CD4-positive, alpha-beta memory T cell (primary cell): ENCODE data around the gene INKA1. TPM values are rescaled to one million over a fixed set of nuclear protein-coding genes. Genes with fewer than 3 reads are reported as not detected.
"Not testable (repeated sequence)": the region's sequence is repeated elsewhere in the genome, so short reads cannot be mapped to it uniquely, and the experiment has no call there.

Experiments used
- CTCF ChIA-PET: fragments of 350-600 bp; sonication (Branson Sonifier 250); formaldehyde crosslinking; loops from one replicate; lab custom pipeline; 2021; ENCODE audit warnings: inconsistent platforms; ENCODE audit not compliant: partially characterized antibody; lab: Charles Lee
- POLR2A ChIA-PET: fragments of 350-600 bp; sonication (Branson Sonifier 250); formaldehyde crosslinking; loops from one replicate; lab custom pipeline; 2021; ENCODE audit not compliant: partially characterized antibody; lab: Charles Lee
- DNase-seq, 5 donors: peaks; one replicate each; pipeline versions ENCODE4 v3.0.0 to v3.0.0-alpha.2; 2020 to 2022; ENCODE audit warnings: mixed read lengths in 1 of 5
- H3K27ac ChIP-seq: one replicate; pipeline ENCODE4 v1.7.0; 2013; ENCODE audit warnings: low read depth, low read length
- H3K27me3 ChIP-seq: 2 replicates; pipeline ENCODE4 v1.7.0; 2013; ENCODE audit warnings: mild to moderate bottlenecking, low read length, moderate library complexity; ENCODE audit not compliant: insufficient read depth
- H3K36me3 ChIP-seq: 2 replicates; pipeline ENCODE4 v1.7.0; 2013; ENCODE audit warnings: mild to moderate bottlenecking, low read length, moderate library complexity; ENCODE audit not compliant: insufficient read depth
- H3K4me1 ChIP-seq: 2 replicates; pipeline ENCODE4 v1.7.0; 2013; ENCODE audit warnings: mild to moderate bottlenecking, low read length, moderate library complexity; ENCODE audit not compliant: insufficient read depth
- H3K4me3 ChIP-seq, 2 donors: one replicate each; pipeline ENCODE4 v1.7.0; 2013; ENCODE audit warnings: low read length in 2 of 2, mild to moderate bottlenecking in 1 of 2
- H3K9me3 ChIP-seq, 2 donors: one replicate each; pipeline ENCODE4 v1.7.0; 2013; ENCODE audit warnings: low read length in 2 of 2, control low read depth in 1 of 2; ENCODE audit not compliant: control insufficient read depth in 1 of 2
- H3K27ac Mint-ChIP-seq, 7 donors: one replicate each; pipeline ENCODE4 v1.8.0; 2020 to 2021; ENCODE audit warnings: mixed read lengths in 7 of 7, mild to moderate bottlenecking in 6 of 7, inconsistent platforms in 3 of 7, moderate library complexity in 3 of 7
- H3K27me3 Mint-ChIP-seq, 2 donors: one replicate each; pipeline ENCODE4 v1.8.0; 2020 to 2021; ENCODE audit warnings: mixed read lengths in 2 of 2
- H3K36me3 Mint-ChIP-seq, 2 donors: one replicate each; pipeline ENCODE4 v1.8.0; 2020 to 2021; ENCODE audit warnings: mixed read lengths in 2 of 2, inconsistent platforms in 1 of 2, mild to moderate bottlenecking in 1 of 2
- H3K4me1 Mint-ChIP-seq, 4 donors: one replicate each; pipeline ENCODE4 v1.8.0; 2020 to 2021; ENCODE audit warnings: mixed read lengths in 4 of 4, mild to moderate bottlenecking in 1 of 4
- H3K4me3 Mint-ChIP-seq, 8 donors: one replicate each; pipeline ENCODE4 v1.8.0; 2020 to 2021; ENCODE audit warnings: mixed read lengths in 8 of 8, mild to moderate bottlenecking in 7 of 8, moderate library complexity in 6 of 8, inconsistent platforms in 3 of 8
- H3K9me3 Mint-ChIP-seq, 8 donors: one replicate each; pipeline ENCODE4 v1.8.0; 2020 to 2021; ENCODE audit warnings: mixed read lengths in 8 of 8, mild to moderate bottlenecking in 5 of 8, inconsistent platforms in 3 of 8, moderate library complexity in 1 of 8
- intact Hi-C: fragments of 100-400 bp; cut with micrococcal nuclease; formaldehyde crosslinking; loops from one replicate; pipeline ENCODE4 v1.15.1; 2023
- polyA plus RNA-seq, 2 donors: library from polyadenylated mRNA; unstranded; fragments of 300-500 nt; fragmentation: Illumina TruSeq; gene quantifications; one replicate each; pipeline ENCODE4 v1.2.3, GENCODE V29; 2021
- total RNA-seq, 2 experiments: library from RNA; stranded (reverse); gene quantifications; one replicate each; pipeline ENCODE4 v1.2.3, GENCODE V29; 2021

Gene INKA1
- total and polyA plus RNA-seq, 4 experiments from 2014 or later = 0.45 to 1.5 (median 0.87) TPM

- Histone ChIP-seq H3K27me3 (no peaks in the 10 kb centered on the region), H3K36me3 (no peaks in the 10 kb centered on the region), H3K27ac (no peak overlapping the region), H3K4me3 (no peak overlapping the region), H3K4me1 (peaks cover 30% of the 10 kb centered on the region), H3K9me3 (no peaks in the 10 kb centered on the region)
- no peak overlapping the region for H3K4me3 Mint-ChIP-seq
- H3K27me3 Mint-ChIP-seq = no peaks in the 10 kb centered on the region
- H3K27ac Mint-ChIP-seq = peak overlapping the region in 1 of 7 donors; percentile 8
- POLR2A ChIA-PET = no interaction called here
- no peak for DNase-seq
- peaks cover 21 to 47% (median 22%) of the 10 kb centered on the region in 4 donors for H3K4me1 Mint-ChIP-seq
- H3K36me3 Mint-ChIP-seq = peaks cover 10 to 17% of the 10 kb centered on the region in 2 donors
- CTCF ChIA-PET = interaction anchor here (0.7 to 1.8 kb wide), 2 partner anchors 10 to 12 kb away, joined by 3 read pairs; no protein-coding TSS in a partner anchor
- intact Hi-C loops = no loop called here
- H3K9me3 Mint-ChIP-seq = no peaks in the 10 kb centered on the region
Measured at GRCh38 chr3:49769286-49769915, 33.7 kb upstream of the INKA1 start.

- ChIA-PET POLR2A (interaction anchor here (0.7 kb wide), 1 partner anchor 241 kb away, joined by 3 read pairs; no protein-coding TSS in a partner anchor), CTCF (interaction anchor here (1.4 to 1.8 kb wide), 2 partner anchors 13 to 69 kb away, joined by 3 to 4 read pairs; no protein-coding TSS in a partner anchor)
- H3K4me3 ChIP-seq = no peak overlapping the region
- peak overlapping the region in 3 of 7 donors; percentile 1 to 8 (median 1) for H3K27ac Mint-ChIP-seq
- H3K27me3 ChIP-seq = no peaks in the 10 kb centered on the region
- no peak overlapping the region for H3K27ac ChIP-seq
- peaks cover under 1% of the 10 kb centered on the region for H3K36me3 ChIP-seq
- no peak overlapping the region for H3K4me3 Mint-ChIP-seq
- no peak for DNase-seq
- no peaks in the 10 kb centered on the region for H3K9me3 ChIP-seq
- peaks cover 8 to 20% of the 10 kb centered on the region in 2 donors for H3K36me3 Mint-ChIP-seq
- H3K9me3 Mint-ChIP-seq = no peaks in the 10 kb centered on the region
- H3K4me1 Mint-ChIP-seq = peaks cover 22 to 46% (median 26%) of the 10 kb centered on the region in 4 donors
- H3K27me3 Mint-ChIP-seq = no peaks in the 10 kb centered on the region
- H3K4me1 ChIP-seq = peaks cover 34% of the 10 kb centered on the region
- intact Hi-C loops = no loop called here
Measured at GRCh38 chr3:49769926-49770325, 33.1 kb upstream of the INKA1 start.

- Mint-ChIP-seq H3K4me1 (peaks cover 21 to 53% (median 32%) of the 10 kb centered on the region in 4 donors), H3K27me3 (no peaks in the 10 kb centered on the region), H3K4me3 (no peak overlapping the region), H3K27ac (no peak overlapping the region), H3K36me3 (peaks cover 6 to 20% of the 10 kb centered on the region in 2 donors), H3K9me3 (no peaks in the 10 kb centered on the region)
- intact Hi-C loops = no loop called here
- ChIA-PET POLR2A (no interaction called here), CTCF (no interaction called here)
- no peaks in the 10 kb centered on the region for H3K9me3 ChIP-seq
- peaks cover 37% of the 10 kb centered on the region for H3K4me1 ChIP-seq
- no peak overlapping the region for H3K4me3 ChIP-seq
- DNase-seq = no peak
- no peak overlapping the region for H3K27ac ChIP-seq
- H3K36me3 ChIP-seq = peaks cover 7% of the 10 kb centered on the region
- no peaks in the 10 kb centered on the region for H3K27me3 ChIP-seq
Measured at GRCh38 chr3:49771340-49771938, 31.6 kb upstream of the INKA1 start.

GRCh38 chr3:49772703-49773102 is 30.4 kb upstream of the INKA1 start:
- H3K4me3 ChIP-seq = no peak overlapping the region
- DNase-seq = no peak
- Mint-ChIP-seq H3K4me1 (peaks cover 25 to 59% (median 32%) of the 10 kb centered on the region in 4 donors), H3K27ac (no peak overlapping the region), H3K4me3 (no peak overlapping the region), H3K36me3 (peaks cover 6 to 26% of the 10 kb centered on the region in 2 donors), H3K27me3 (no peaks in the 10 kb centered on the region), H3K9me3 (no peaks in the 10 kb centered on the region)
- intact Hi-C loops = no loop called here
- H3K36me3 ChIP-seq = peaks cover 7% of the 10 kb centered on the region
- no peaks in the 10 kb centered on the region for H3K27me3 ChIP-seq
- CTCF ChIA-PET = interaction anchor here (1.2 kb wide), 3 partner anchors 16 to 233 kb away, joined by 3 read pairs; no protein-coding TSS in a partner anchor
- H3K4me1 ChIP-seq = peaks cover 37% of the 10 kb centered on the region
- POLR2A ChIA-PET = interaction anchor here (0.6 kb wide), 1 partner anchor 199 kb away, joined by 4 read pairs; no protein-coding TSS in a partner anchor
- no peaks in the 10 kb centered on the region for H3K9me3 ChIP-seq
- H3K27ac ChIP-seq = no peak overlapping the region

- Mint-ChIP-seq H3K36me3 (peaks cover 12 to 29% of the 10 kb centered on the region in 2 donors), H3K27ac (peak overlapping the region in 1 of 7 donors; percentile 42), H3K27me3 (no peaks in the 10 kb centered on the region), H3K4me3 (no peak overlapping the region), H3K4me1 (peaks cover 29 to 54% (median 36%) of the 10 kb centered on the region in 4 donors), H3K9me3 (no peaks in the 10 kb centered on the region)
- Histone ChIP-seq H3K9me3 (no peaks in the 10 kb centered on the region), H3K27ac (no peak overlapping the region), H3K4me3 (no peak overlapping the region), H3K4me1 (peaks cover 48% of the 10 kb centered on the region), H3K27me3 (no peaks in the 10 kb centered on the region), H3K36me3 (peaks cover 12% of the 10 kb centered on the region)
- ChIA-PET POLR2A (interaction anchor here (0.6 to 1.3 kb wide), 2 partner anchors 11 to 41 kb away, joined by 3 read pairs; partner anchors contain the start of gene IP6K1), CTCF (no interaction called here)
- intact Hi-C loops = no loop called here
- no peak for DNase-seq
Measured at GRCh38 chr3:49775538-49775937, 27.5 kb upstream of the INKA1 start.

GRCh38 chr3:49776101-49776500 is 27.0 kb upstream of the INKA1 start:
- H3K9me3 ChIP-seq, H3K27ac ChIP-seq, H3K27ac Mint-ChIP-seq, POLR2A ChIA-PET, H3K27me3 Mint-ChIP-seq, H3K27me3 ChIP-seq, CTCF ChIA-PET, H3K4me3 Mint-ChIP-seq, H3K4me3 ChIP-seq, intact Hi-C loops, DNase-seq, H3K9me3 Mint-ChIP-seq: not testable (repeated sequence)
- peaks cover 12% of the 10 kb centered on the region for H3K36me3 ChIP-seq
- peaks cover 12 to 34% of the 10 kb centered on the region in 2 donors for H3K36me3 Mint-ChIP-seq
- peaks cover 32 to 56% (median 40%) of the 10 kb centered on the region in 4 donors for H3K4me1 Mint-ChIP-seq
- H3K4me1 ChIP-seq = peaks cover 49% of the 10 kb centered on the region
